Peyer's patch (tissue), 4 donors: Measurements from ENCODE around the gene EDNRA.

Source experiments
- CTCF ChIP-seq, 6 experiments: fragments of 450-650 bp in 4 of 6; fragments of 200-600 bp in 2 of 6; sonication (generic) in 1 of 6; IDR thresholded peaks; one replicate each; pipeline ENCODE4 v1.5.1; 2017 to 2019; ENCODE audit warnings: antibody characterized with exemption in 6 of 6, mild to moderate bottlenecking in 3 of 6, moderate library complexity in 1 of 6
- POLR2A ChIP-seq, 2 donors: fragments of 450-650 bp; IDR thresholded peaks; one replicate each; pipeline ENCODE4 v1.5.1; 2017; ENCODE audit warnings: antibody characterized with exemption in 2 of 2, mild to moderate bottlenecking in 2 of 2, moderate library complexity in 2 of 2

- TF ChIP-seq POLR2A (IDR thresholded peaks at IDR 0.05) (no peak), CTCF (IDR thresholded peaks at IDR 0.05) (no peak)
Measured at GRCh38 chr4:147583876-147584275, 103.0 kb downstream of the EDNRA start.
